Retinal pigment epithelial cell (primary cell): ENCODE measurements around the gene FEZF1.

Experiments
- DNase-seq: peaks from one replicate; pipeline ENCODE4 v3.0.0-alpha.2; 2010; ENCODE audit warnings: low read depth
- H3K4me3 ChIP-seq: 2 replicates; pipeline ENCODE4 v1.5.1; 2011; ENCODE audit warnings: mild to moderate bottlenecking, low read length, control low read depth, moderate library complexity
- CTCF ChIP-seq: conservative IDR thresholded peaks from 2 replicates; pipeline ENCODE4 v1.5.1; 2011; ENCODE audit warnings: low read depth, low read length, control low read depth, inconsistent platforms

Gene FEZF1

GRCh38 chr7:122312789-122313188 is 8.2 kb upstream of the FEZF1 start:
- no peak for TF ChIP-seq CTCF
- no peak overlapping the region for H3K4me3 ChIP-seq
- DNase-seq, result no peak

- DNase-seq, result no peak
- TF ChIP-seq CTCF, result no peak
- no peak overlapping the region for H3K4me3 ChIP-seq
These were observed 7.3 kb upstream of the FEZF1 start for GRCh38 chr7:122311734-122312450.

GRCh38 chr7:122311050-122311700 is 6.6 kb upstream of the FEZF1 start:
- no peak overlapping the region for H3K4me3 ChIP-seq
- DNase-seq, result no peak
- TF ChIP-seq CTCF, result no peak

- TF ChIP-seq CTCF, result no peak
- H3K4me3 ChIP-seq, result peak overlapping the region; percentile 37
- DNase-seq, result no peak
These were observed 5.8 kb upstream of the FEZF1 start for GRCh38 chr7:122310119-122311021.

GRCh38 chr7:122309421-122309820 is 4.9 kb upstream of the FEZF1 start:
- no peak for TF ChIP-seq CTCF
- no peak for DNase-seq
- H3K4me3 ChIP-seq, result no peak overlapping the region

- no peak for TF ChIP-seq CTCF
- DNase-seq, result no peak
- H3K4me3 ChIP-seq, result no peak overlapping the region
These were observed 2.7 kb upstream of the FEZF1 start for GRCh38 chr7:122307228-122307621.
